ENCODE data around the gene CDH11.

The CDH11 gene

DNA sequence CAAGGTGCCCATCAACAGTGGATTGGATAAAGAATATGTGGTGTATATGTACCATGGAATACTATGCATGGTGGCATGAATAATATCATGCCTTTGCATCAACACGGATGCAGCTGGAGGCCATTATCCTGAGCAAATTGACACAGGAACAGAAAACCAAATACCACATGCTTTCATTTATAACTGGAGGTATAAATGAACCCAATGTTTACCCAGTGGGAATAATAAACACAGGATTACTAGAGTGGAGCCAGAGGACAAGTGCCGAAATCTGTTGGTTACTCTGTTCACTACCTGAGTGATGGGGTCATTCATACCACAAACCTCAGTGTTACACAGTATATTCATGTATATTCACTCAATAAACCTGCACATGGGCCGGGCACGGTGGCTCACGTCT is 125.2 kb downstream of the CDH11 start:
- H3K4me2 ChIP-seq (ENCODE audit: low read length) = no peak overlapping the region
- peaks cover 39% of the 10 kb centered on the region for H3K36me3 ChIP-seq (ENCODE audit: insufficient read depth, low read length)
- no peaks in the 10 kb centered on the region for H3K27me3 ChIP-seq (ENCODE audit: control insufficient read depth, insufficient read depth, low read length)
- H3K9ac ChIP-seq (ENCODE audit: low read depth, low read length) = no peak overlapping the region
- no peaks in the 10 kb centered on the region for H3K4me1 ChIP-seq (ENCODE audit: control insufficient read depth, insufficient read depth, low read length)
- H3K9me3 ChIP-seq (replicated peaks; ENCODE audit: low read length) = no peaks in the 10 kb centered on the region
- H3K4me3 ChIP-seq (ENCODE audit: low read length) = no peak overlapping the region

- no peaks in the 10 kb centered on the region for H3K27me3 ChIP-seq (ENCODE audit: control insufficient read depth, insufficient read depth, low read length)
- H3K4me1 ChIP-seq (ENCODE audit: control insufficient read depth, insufficient read depth, low read length) = no peaks in the 10 kb centered on the region
- H3K4me2 ChIP-seq (ENCODE audit: low read length) = no peak overlapping the region
- no peak overlapping the region for H3K4me3 ChIP-seq (ENCODE audit: low read length)
- H3K36me3 ChIP-seq (ENCODE audit: insufficient read depth, low read length) = peaks cover 47% of the 10 kb centered on the region
- no peak overlapping the region for H3K9ac ChIP-seq (ENCODE audit: low read depth, low read length)
- H3K9me3 ChIP-seq (replicated peaks; ENCODE audit: low read length) = no peaks in the 10 kb centered on the region
Observed at GRCh38 chr16:64993464-64993863, 128.4 kb downstream of the CDH11 start.

DNA sequence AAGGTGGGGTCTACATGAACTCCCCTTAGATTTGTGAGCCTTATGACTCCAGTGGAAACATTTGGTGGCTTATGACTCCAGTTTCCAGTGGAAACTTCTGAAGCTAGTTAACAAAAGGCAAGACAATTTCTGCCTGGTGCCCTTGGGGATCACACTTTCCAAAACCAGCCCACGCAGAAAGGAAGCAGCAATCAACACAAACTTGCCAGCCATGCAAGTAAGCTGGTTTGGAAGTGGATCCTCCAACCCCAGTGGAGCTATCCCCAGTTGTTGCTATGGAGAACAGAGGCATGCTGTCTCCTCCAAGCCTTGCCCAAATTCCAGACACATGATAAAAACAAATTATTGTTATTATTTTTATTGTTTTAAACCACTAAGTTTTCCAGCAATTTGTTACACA is 130.9 kb downstream of the CDH11 start:
- H3K9ac ChIP-seq (ENCODE audit: low read depth, low read length) = no peak overlapping the region
- H3K4me2 ChIP-seq (ENCODE audit: low read length) = no peak overlapping the region
- H3K36me3 ChIP-seq (ENCODE audit: insufficient read depth, low read length) = peaks cover 49% of the 10 kb centered on the region
- H3K9me3 ChIP-seq (replicated peaks; ENCODE audit: low read length) = no peaks in the 10 kb centered on the region
- no peaks in the 10 kb centered on the region for H3K4me1 ChIP-seq (ENCODE audit: control insufficient read depth, insufficient read depth, low read length)
- H3K27me3 ChIP-seq (ENCODE audit: control insufficient read depth, insufficient read depth, low read length) = no peaks in the 10 kb centered on the region
- no peak overlapping the region for H3K4me3 ChIP-seq (ENCODE audit: low read length)

DNA sequence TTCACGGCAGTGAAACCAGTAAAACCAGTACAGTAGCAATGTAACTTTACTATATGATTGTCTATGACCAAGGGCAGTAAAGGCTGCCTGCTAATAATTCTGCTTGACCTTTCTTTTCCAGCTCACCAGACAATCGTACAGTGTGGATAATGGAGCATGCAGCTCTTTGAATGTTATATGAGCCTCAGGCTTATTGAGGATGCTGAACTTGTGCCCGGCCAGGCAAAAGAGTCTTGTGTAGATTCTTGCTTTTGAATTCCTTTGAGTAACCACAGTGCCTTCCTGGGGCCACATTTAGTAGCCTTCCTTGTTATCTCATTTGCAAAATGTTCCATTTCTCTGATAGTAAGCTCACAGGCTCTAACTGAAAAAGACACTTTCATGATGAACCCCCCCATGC is 131.8 kb downstream of the CDH11 start:
- peaks cover 49% of the 10 kb centered on the region for H3K36me3 ChIP-seq (ENCODE audit: insufficient read depth, low read length)
- H3K9me3 ChIP-seq (replicated peaks; ENCODE audit: low read length) = no peaks in the 10 kb centered on the region
- no peak overlapping the region for H3K4me2 ChIP-seq (ENCODE audit: low read length)
- no peak overlapping the region for H3K4me3 ChIP-seq (ENCODE audit: low read length)
- no peaks in the 10 kb centered on the region for H3K4me1 ChIP-seq (ENCODE audit: control insufficient read depth, insufficient read depth, low read length)
- no peaks in the 10 kb centered on the region for H3K27me3 ChIP-seq (ENCODE audit: control insufficient read depth, insufficient read depth, low read length)
- H3K9ac ChIP-seq (ENCODE audit: low read depth, low read length) = no peak overlapping the region

DNA sequence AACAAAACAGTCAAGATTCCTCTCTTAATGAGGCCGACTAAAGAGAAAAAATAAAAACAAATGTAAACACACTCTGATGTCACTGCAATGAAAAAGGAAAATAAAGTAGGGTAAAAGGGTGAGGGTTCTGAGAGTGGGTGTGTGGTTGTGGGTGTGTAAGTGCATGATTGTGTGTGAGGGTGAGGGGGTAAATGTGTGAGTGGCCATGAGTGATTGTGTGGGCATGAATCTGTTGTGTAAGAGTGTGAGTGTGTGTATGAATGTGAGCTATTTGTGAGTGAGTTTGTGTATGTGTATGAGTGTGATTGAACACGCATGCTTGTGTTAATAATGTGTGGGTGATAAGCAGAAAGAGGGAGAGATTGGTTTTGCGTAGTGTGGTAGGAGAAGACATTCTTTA is 132.8 kb downstream of the CDH11 start:
- H3K9ac ChIP-seq (ENCODE audit: low read depth, low read length) = no peak overlapping the region
- H3K9me3 ChIP-seq (replicated peaks; ENCODE audit: low read length) = no peaks in the 10 kb centered on the region
- H3K36me3 ChIP-seq (ENCODE audit: insufficient read depth, low read length) = peaks cover 49% of the 10 kb centered on the region
- H3K4me1 ChIP-seq (ENCODE audit: control insufficient read depth, insufficient read depth, low read length) = no peaks in the 10 kb centered on the region
- H3K4me2 ChIP-seq (ENCODE audit: low read length) = no peak overlapping the region
- no peaks in the 10 kb centered on the region for H3K27me3 ChIP-seq (ENCODE audit: control insufficient read depth, insufficient read depth, low read length)
- no peak overlapping the region for H3K4me3 ChIP-seq (ENCODE audit: low read length)

- Histone ChIP-seq H3K4me3 (ENCODE audit: low read length) (no peak overlapping the region), H3K27me3 (ENCODE audit: control insufficient read depth, insufficient read depth, low read length) (no peaks in the 10 kb centered on the region), H3K36me3 (ENCODE audit: insufficient read depth, low read length) (peaks cover 25% of the 10 kb centered on the region), H3K9me3 (replicated peaks; ENCODE audit: low read length) (no peaks in the 10 kb centered on the region), H3K9ac (ENCODE audit: low read depth, low read length) (no peak overlapping the region), H3K4me2 (ENCODE audit: low read length) (no peak overlapping the region), H3K4me1 (ENCODE audit: control insufficient read depth, insufficient read depth, low read length) (peaks cover 7% of the 10 kb centered on the region)
Observed at GRCh38 chr16:64983963-64984362, 137.9 kb downstream of the CDH11 start.

GRCh38 chr16:64983231-64983630 is 138.6 kb downstream of the CDH11 start:
- no peak overlapping the region for H3K4me3 ChIP-seq (ENCODE audit: low read length)
- no peaks in the 10 kb centered on the region for H3K9me3 ChIP-seq (replicated peaks; ENCODE audit: low read length)
- no peak overlapping the region for H3K4me2 ChIP-seq (ENCODE audit: low read length)
- peaks cover 7% of the 10 kb centered on the region for H3K4me1 ChIP-seq (ENCODE audit: control insufficient read depth, insufficient read depth, low read length)
- peaks cover 20% of the 10 kb centered on the region for H3K36me3 ChIP-seq (ENCODE audit: insufficient read depth, low read length)
- H3K27me3 ChIP-seq (ENCODE audit: control insufficient read depth, insufficient read depth, low read length) = no peaks in the 10 kb centered on the region
- H3K9ac ChIP-seq (ENCODE audit: low read depth, low read length) = no peak overlapping the region

- H3K27me3 ChIP-seq (ENCODE audit: control insufficient read depth, insufficient read depth, low read length) = no peaks in the 10 kb centered on the region
- peaks cover 14% of the 10 kb centered on the region for H3K36me3 ChIP-seq (ENCODE audit: insufficient read depth, low read length)
- no peak overlapping the region for H3K4me2 ChIP-seq (ENCODE audit: low read length)
- no peak overlapping the region for H3K9ac ChIP-seq (ENCODE audit: low read depth, low read length)
- H3K4me1 ChIP-seq (ENCODE audit: control insufficient read depth, insufficient read depth, low read length) = peaks cover 7% of the 10 kb centered on the region
- H3K4me3 ChIP-seq (ENCODE audit: low read length) = no peak overlapping the region
- no peaks in the 10 kb centered on the region for H3K9me3 ChIP-seq (replicated peaks; ENCODE audit: low read length)
Observed at GRCh38 chr16:64982581-64982980, 139.3 kb downstream of the CDH11 start.

DNA sequence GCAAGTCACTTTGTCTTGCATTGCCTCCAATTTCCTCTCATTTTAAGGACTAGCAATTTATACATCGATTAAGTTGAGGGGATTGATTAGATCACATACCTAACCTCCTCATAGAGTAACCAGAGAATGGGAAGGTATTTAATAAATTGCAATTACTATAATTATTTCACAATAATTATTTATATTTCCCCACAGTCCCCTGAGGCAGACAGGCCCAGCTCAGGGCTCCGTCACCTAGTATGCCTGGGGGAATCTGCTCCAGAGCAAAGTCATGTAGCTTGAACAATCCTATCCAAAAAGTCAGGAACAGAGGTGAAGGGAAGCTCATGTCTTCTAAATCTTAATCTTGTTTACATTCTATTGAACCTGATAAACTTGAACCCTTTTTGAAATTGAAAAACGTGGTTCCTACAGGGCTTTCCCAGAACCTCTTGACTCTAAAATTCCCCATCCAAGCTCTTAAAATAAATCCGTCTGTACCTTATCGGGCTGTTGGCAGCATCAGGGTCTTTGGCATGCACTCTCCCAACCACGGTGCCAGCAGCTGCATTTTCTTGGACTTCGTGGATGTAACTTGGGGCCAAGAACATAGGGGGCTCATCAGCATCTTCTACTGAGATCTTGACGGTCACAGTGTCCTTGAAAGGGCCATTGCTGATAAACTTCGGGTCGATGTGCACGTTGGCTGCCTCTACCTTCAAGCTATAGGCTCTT is 140.1 kb downstream of the CDH11 start:
- peaks cover 7% of the 10 kb centered on the region for H3K4me1 ChIP-seq (ENCODE audit: control insufficient read depth, insufficient read depth, low read length)
- no peaks in the 10 kb centered on the region for H3K9me3 ChIP-seq (replicated peaks; ENCODE audit: low read length)
- peaks cover 5% of the 10 kb centered on the region for H3K36me3 ChIP-seq (ENCODE audit: insufficient read depth, low read length)
- no peak overlapping the region for H3K4me2 ChIP-seq (ENCODE audit: low read length)
- no peaks in the 10 kb centered on the region for H3K27me3 ChIP-seq (ENCODE audit: control insufficient read depth, insufficient read depth, low read length)
- no peak overlapping the region for H3K4me3 ChIP-seq (ENCODE audit: low read length)
- no peak overlapping the region for H3K9ac ChIP-seq (ENCODE audit: low read depth, low read length)

DNA sequence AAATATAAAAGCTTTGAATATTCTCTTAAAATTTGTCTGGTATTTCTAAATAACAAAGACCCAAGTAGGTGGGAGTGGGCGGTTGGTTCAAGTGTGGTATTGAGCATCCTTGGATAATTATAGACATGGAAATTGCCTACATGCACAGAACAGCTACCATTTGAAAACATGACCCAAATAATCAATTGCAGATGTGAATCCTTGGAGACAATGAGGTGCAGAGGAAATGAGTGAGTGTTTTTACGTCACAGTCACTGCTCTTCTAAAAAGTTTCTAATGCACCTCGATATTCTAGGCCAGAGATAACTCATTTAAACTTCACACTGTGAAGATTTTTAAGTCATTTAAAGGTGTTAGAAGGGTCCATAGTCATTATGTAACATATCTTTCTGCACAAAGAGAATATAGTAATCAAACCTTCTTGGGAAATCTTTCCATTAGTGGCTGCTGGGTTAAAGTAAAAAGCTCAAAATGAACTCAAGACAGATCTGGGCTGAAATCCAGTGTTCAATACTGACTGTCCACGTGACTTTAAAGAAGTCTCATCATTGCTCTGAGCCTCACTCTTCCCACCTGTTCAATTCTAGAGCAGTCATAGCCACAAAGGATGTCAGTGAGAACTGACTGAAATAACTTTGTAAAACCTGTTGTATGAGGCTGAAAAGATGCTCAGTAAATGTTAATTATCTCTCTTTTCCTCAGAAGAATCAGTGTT is 144.5 kb downstream of the CDH11 start:
- H3K4me1 ChIP-seq (ENCODE audit: control insufficient read depth, insufficient read depth, low read length) = peaks cover 3% of the 10 kb centered on the region
- H3K9me3 ChIP-seq (replicated peaks; ENCODE audit: low read length) = no peaks in the 10 kb centered on the region
- H3K4me2 ChIP-seq (ENCODE audit: low read length) = no peak overlapping the region
- H3K9ac ChIP-seq (ENCODE audit: low read depth, low read length) = no peak overlapping the region
- no peak overlapping the region for H3K4me3 ChIP-seq (ENCODE audit: low read length)
- H3K36me3 ChIP-seq (ENCODE audit: insufficient read depth, low read length) = peaks cover 12% of the 10 kb centered on the region
- H3K27me3 ChIP-seq (ENCODE audit: control insufficient read depth, insufficient read depth, low read length) = no peaks in the 10 kb centered on the region

- H3K9me3 ChIP-seq (replicated peaks; ENCODE audit: low read length) = no peaks in the 10 kb centered on the region
- no peak overlapping the region for H3K4me2 ChIP-seq (ENCODE audit: low read length)
- peaks cover 28% of the 10 kb centered on the region for H3K36me3 ChIP-seq (ENCODE audit: insufficient read depth, low read length)
Observed at GRCh38 chr16:64975821-64976220, 146.0 kb downstream of the CDH11 start.

DNA sequence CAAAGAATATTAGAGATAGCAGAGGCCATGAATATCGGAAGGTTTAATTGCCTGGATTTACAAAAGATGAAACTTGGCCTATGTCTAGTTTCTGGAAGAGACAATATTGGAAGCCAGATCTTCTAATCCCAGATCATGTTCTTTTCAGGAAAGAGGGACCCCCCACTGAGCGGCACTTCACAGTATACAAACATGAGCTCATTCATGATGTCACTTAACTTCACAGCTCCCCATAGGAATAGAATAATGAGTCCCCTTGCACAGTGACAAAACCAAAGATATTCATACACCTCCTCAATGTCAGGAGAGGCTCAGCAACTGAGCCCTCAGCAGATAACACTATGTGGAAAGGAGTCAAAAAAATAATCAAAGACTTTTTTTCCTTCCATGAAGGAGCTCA is 147.5 kb downstream of the CDH11 start:
- Histone ChIP-seq H3K4me3 (ENCODE audit: low read length) (no peak overlapping the region), H3K9ac (ENCODE audit: low read depth, low read length) (no peak overlapping the region), H3K36me3 (ENCODE audit: insufficient read depth, low read length) (peaks cover 38% of the 10 kb centered on the region), H3K4me1 (ENCODE audit: control insufficient read depth, insufficient read depth, low read length) (peaks cover 3% of the 10 kb centered on the region), H3K4me2 (ENCODE audit: low read length) (no peak overlapping the region), H3K9me3 (replicated peaks; ENCODE audit: low read length) (no peaks in the 10 kb centered on the region), H3K27me3 (ENCODE audit: control insufficient read depth, insufficient read depth, low read length) (no peaks in the 10 kb centered on the region)

More at GRCh38 chr16:64975821-64976220, 146.0 kb downstream of the CDH11 start:
- no peak overlapping the region for H3K4me3 ChIP-seq (ENCODE audit: low read length)
- H3K9ac ChIP-seq (ENCODE audit: low read depth, low read length) = no peak overlapping the region
- no peaks in the 10 kb centered on the region for H3K27me3 ChIP-seq (ENCODE audit: control insufficient read depth, insufficient read depth, low read length)
- peaks cover 3% of the 10 kb centered on the region for H3K4me1 ChIP-seq (ENCODE audit: control insufficient read depth, insufficient read depth, low read length)

Measured in skeletal muscle satellite cell (primary cell).